Epithelial cell of esophagus (primary cell): Measurements from ENCODE around the gene SOHLH1.

Source experiments
- DNase-seq: peaks from one replicate; pipeline ENCODE4 v3.0.0; 2010; ENCODE audit warnings: low read depth
- H3K4me3 ChIP-seq: 2 replicates; pipeline ENCODE4 v1.5.1; 2011; ENCODE audit warnings: mild to moderate bottlenecking, low read length, control low read depth
- TF ChIP-seq, protein P1 (sequence below): IDR thresholded peaks from 2 replicates; pipeline ENCODE4 v1.5.1; 2011; ENCODE audit warnings: low read depth, mild to moderate bottlenecking, low read length, control low read depth, inconsistent platforms; ENCODE audit not compliant: insufficient read depth; ENCODE audit errors: missing control alignments

Gene SOHLH1

DNA sequence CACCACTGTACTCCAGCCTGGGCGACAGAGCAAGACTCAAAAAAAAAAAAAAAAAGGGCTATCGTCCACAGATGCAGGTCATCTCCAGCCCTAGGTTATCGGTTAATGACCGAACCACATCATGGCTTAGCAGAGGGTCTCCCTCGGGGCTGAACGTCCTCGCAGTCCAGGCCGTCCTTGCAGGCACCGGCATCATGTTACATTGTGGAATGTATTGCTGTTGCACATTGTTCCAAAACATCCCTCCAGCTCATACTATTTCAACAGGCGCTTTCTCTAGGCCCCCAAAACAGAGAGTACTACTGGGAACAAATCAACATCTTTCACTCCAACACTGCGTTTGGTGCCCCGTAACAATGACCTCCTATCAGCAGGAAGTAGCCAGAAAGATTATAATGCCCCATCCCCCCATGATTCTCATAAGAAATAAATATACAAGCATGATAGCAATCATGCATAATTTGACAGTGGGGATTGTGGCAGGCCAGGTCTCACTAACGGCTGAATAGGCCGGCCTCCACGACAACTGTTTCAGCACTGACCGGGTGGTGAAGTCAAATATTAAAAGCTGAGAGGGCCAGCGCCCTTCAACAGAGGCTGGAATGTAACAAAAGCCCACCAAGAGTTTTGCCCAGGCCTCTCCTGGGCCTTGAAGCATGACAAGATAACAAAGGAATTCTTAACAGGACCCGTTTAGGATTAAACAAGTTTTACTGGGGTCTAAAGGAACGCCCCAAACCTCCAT lies 37.3 kb downstream of the SOHLH1 start:
- TF ChIP-seq, protein P1, sequence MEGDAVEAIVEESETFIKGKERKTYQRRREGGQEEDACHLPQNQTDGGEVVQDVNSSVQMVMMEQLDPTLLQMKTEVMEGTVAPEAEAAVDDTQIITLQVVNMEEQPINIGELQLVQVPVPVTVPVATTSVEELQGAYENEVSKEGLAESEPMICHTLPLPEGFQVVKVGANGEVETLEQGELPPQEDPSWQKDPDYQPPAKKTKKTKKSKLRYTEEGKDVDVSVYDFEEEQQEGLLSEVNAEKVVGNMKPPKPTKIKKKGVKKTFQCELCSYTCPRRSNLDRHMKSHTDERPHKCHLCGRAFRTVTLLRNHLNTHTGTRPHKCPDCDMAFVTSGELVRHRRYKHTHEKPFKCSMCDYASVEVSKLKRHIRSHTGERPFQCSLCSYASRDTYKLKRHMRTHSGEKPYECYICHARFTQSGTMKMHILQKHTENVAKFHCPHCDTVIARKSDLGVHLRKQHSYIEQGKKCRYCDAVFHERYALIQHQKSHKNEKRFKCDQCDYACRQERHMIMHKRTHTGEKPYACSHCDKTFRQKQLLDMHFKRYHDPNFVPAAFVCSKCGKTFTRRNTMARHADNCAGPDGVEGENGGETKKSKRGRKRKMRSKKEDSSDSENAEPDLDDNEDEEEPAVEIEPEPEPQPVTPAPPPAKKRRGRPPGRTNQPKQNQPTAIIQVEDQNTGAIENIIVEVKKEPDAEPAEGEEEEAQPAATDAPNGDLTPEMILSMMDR, result no peak
- no peak overlapping the region for H3K4me3 ChIP-seq
- DNase-seq, result no peak

DNA sequence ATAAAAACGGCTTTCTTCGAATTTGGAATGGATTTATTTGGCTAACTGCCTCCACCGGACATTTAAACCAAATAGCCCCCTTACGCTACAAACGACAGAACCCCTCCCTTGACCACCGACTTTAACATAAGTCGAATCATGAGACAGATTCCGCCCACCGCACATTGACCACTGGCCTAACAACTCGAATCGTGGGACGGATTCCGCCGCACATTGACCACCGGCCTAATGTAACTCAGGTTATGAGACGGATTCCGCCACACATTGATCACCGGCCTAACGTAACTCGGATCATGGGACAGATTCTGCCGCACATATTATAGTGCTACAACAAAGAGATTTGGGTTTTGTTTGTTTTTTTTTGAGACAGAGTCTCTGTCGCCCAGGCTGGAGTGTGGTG lies 38.9 kb downstream of the SOHLH1 start:
- no peak for DNase-seq
- TF ChIP-seq, protein P1, result no peak
- H3K4me3 ChIP-seq, result no peak overlapping the region

DNA sequence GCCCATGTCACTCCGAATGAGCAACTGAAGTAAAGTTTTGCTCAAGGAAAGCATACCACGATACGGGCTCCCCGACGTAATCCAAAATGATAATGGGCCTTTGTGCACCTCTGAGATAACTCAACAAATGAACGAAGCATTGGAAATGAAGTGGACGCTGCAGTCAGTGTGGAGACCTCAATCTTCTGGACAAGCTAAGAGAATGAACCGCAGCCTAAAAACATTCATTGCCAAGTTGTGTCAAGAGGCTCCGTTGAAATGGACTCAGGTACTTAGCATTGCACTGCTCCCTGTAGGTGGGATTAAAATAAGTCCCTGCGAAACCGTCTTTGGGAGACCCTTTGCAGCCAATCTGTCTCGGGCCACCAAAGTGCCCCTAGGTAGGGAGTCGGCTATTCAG lies 40.0 kb downstream of the SOHLH1 start:
- TF ChIP-seq, protein P1, result no peak
- no peak for DNase-seq
- H3K4me3 ChIP-seq, result no peak overlapping the region

DNA sequence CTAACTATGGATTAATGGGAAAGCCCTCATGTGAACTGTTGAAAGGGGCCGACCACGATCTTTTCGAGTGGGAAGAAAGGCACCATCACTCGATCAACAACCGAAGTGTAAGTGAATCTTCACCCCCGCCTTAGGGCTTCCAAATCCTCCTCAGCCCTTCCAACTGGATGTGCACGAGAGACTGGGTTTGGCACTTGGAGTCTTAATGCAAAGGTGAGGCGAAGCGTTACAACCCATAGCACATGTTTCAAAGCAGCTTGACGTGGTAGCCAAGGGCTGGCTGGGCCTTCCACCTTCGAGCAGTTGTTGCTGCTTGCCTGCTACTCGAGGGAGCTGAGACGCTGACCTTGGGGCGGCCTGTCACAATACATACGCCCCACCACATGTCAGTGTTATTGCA lies 41.9 kb downstream of the SOHLH1 start:
- H3K4me3 ChIP-seq, result no peak overlapping the region
- no peak for DNase-seq
- TF ChIP-seq, protein P1, result no peak

DNA sequence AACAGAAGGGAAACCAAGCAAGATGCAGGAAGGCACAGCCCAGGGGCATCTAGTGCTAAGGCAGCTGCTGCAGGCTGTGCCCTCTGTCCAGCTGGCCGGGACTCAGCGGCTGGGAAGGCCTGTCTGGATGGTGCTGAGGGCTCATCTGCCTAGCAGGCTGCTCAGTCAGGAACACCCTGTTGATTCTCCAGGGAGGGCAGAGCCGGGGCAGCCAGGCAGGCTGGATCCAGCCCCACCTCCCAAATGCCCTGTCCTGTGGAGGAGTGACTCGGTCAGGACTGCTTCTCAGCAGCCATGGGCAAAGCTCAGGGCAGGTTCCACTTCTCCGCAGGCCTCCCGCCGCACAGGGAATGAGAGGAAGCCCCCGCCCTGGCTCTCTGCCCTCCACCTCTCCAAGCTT lies 44.0 kb downstream of the SOHLH1 start:
- H3K4me3 ChIP-seq, result no peak overlapping the region
- DNase-seq, result no peak
- TF ChIP-seq, protein P1, result no peak

DNA sequence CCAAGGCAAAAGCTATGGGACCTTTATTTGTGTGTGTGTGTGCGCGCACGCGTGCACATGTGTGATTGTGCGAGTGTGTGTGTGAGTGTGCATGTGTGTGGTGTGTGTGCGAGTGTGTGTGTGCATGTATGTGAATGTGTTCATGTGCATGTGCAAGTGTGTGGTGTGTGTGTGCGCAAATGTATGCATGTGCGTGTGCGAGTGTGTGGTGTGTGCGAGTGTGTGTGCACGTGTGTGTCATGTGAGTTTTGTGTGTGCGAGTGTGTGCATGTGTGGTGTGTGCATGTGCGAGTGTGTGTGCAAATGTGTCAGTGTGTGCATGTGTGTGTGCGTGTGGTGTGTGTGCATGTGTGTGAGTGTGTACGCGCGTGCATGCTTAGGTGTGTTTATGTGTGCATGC lies 48.9 kb downstream of the SOHLH1 start:
- no peak overlapping the region for H3K4me3 ChIP-seq
- TF ChIP-seq, protein P1, result no peak
- DNase-seq, result no peak

DNA sequence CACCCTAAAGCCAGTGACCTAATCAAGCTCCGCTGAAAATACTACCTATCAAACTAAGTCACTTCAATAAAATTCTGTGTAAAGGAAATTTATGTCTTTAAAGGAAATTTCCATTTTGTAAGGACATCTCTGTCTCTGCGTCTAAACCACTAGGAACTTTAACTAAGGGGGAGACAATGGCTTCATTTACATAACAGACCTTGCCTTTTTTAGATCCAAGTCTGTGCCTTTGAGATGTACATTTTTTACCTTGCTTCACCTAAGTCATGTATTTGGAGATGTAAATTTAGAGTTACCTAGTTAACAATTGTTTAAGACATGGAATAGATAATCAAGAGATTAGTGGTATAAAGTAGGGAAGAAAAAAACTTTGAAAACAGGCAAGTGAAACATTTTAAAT lies 49.8 kb downstream of the SOHLH1 start:
- no peak overlapping the region for H3K4me3 ChIP-seq
- TF ChIP-seq, protein P1, result no peak
- DNase-seq, result no peak
